T47D (cell line): ENCODE data around the gene CASKIN2.

Experiments
- DNase-seq, 2 experiments: peaks; one replicate each; pipeline versions ENCODE4 v3.0.0 to v3.0.0-alpha.2; 2011 to 2012; ENCODE audit warnings: low read depth in 1 of 2, low spot score in 1 of 2
- JUND ChIP-seq: IDR thresholded peaks from 2 replicates; pipeline ENCODE4 v1.6.1; 2012; ENCODE audit warnings: low read depth
- in situ Hi-C: cut with HindIII; loops from 2 replicates; pipeline ENCODE4 v1.10.0; 2016; ENCODE audit warnings: low sequenced_read_pairs, low pct_unique_long_range_greater_than_20kb

The CASKIN2 gene

GRCh38 chr17:75450270-75450669 lies 65.1 kb downstream of the CASKIN2 start:
- in situ Hi-C loops, result no loop called here
- TF ChIP-seq JUND, result no peak
- no peak for DNase-seq
